ENCODE measurements around the gene SCAF11.

SCAF11 gene

GRCh38 chr12:45974171-45974719 lies 16.1 kb downstream of the SCAF11 start:
- no peak overlapping the region for H3K4me3 ChIP-seq (ENCODE audit: low read length)
- peaks cover 26% of the 10 kb centered on the region for H3K36me3 ChIP-seq (ENCODE audit: insufficient read depth, low read length)
- no peaks in the 10 kb centered on the region for H3K27me3 ChIP-seq (ENCODE audit: insufficient read depth, low read length)
- H3K4me1 ChIP-seq (ENCODE audit: insufficient read depth, low read length): no peaks in the 10 kb centered on the region
- no peak overlapping the region for H2AFZ ChIP-seq (ENCODE audit: low read depth, low read length)
- peaks cover 4% of the 10 kb centered on the region for H3K9me3 ChIP-seq (ENCODE audit: low read length)

GRCh38 chr12:45973526-45973925 lies 16.8 kb downstream of the SCAF11 start:
- no peak overlapping the region for H3K4me3 ChIP-seq (ENCODE audit: low read length)
- no peaks in the 10 kb centered on the region for H3K27me3 ChIP-seq (ENCODE audit: insufficient read depth, low read length)
- H3K36me3 ChIP-seq (ENCODE audit: insufficient read depth, low read length): peaks cover 26% of the 10 kb centered on the region
- H3K9me3 ChIP-seq (ENCODE audit: low read length): peaks cover 4% of the 10 kb centered on the region
- no peaks in the 10 kb centered on the region for H3K4me1 ChIP-seq (ENCODE audit: insufficient read depth, low read length)
- H2AFZ ChIP-seq (ENCODE audit: low read depth, low read length): no peak overlapping the region

GRCh38 chr12:45970391-45970790 lies 20.0 kb downstream of the SCAF11 start:
- no peaks in the 10 kb centered on the region for H3K4me1 ChIP-seq (ENCODE audit: insufficient read depth, low read length)
- no peak overlapping the region for H2AFZ ChIP-seq (ENCODE audit: low read depth, low read length)
- peaks cover 2% of the 10 kb centered on the region for H3K9me3 ChIP-seq (ENCODE audit: low read length)
- H3K4me3 ChIP-seq (ENCODE audit: low read length): no peak overlapping the region
- H3K27me3 ChIP-seq (ENCODE audit: insufficient read depth, low read length): no peaks in the 10 kb centered on the region
- H3K36me3 ChIP-seq (ENCODE audit: insufficient read depth, low read length): peaks cover 23% of the 10 kb centered on the region

GRCh38 chr12:45969084-45969483 lies 21.3 kb downstream of the SCAF11 start:
- H3K36me3 ChIP-seq (ENCODE audit: insufficient read depth, low read length): peaks cover 15% of the 10 kb centered on the region
- H3K27me3 ChIP-seq (ENCODE audit: insufficient read depth, low read length): no peaks in the 10 kb centered on the region
- H3K4me1 ChIP-seq (ENCODE audit: insufficient read depth, low read length): no peaks in the 10 kb centered on the region
- H3K4me3 ChIP-seq (ENCODE audit: low read length): no peak overlapping the region
- no peaks in the 10 kb centered on the region for H3K9me3 ChIP-seq (ENCODE audit: low read length)
- H2AFZ ChIP-seq (ENCODE audit: low read depth, low read length): no peak overlapping the region

GRCh38 chr12:45966486-45966885 lies 23.9 kb downstream of the SCAF11 start:
- Histone ChIP-seq H3K36me3 (ENCODE audit: insufficient read depth, low read length) (peaks cover 26% of the 10 kb centered on the region), H3K27me3 (ENCODE audit: insufficient read depth, low read length) (no peaks in the 10 kb centered on the region), H2AFZ (ENCODE audit: low read depth, low read length) (no peak overlapping the region), H3K4me1 (ENCODE audit: insufficient read depth, low read length) (no peaks in the 10 kb centered on the region), H3K4me3 (ENCODE audit: low read length) (no peak overlapping the region), H3K9me3 (ENCODE audit: low read length) (peaks cover 4% of the 10 kb centered on the region)

GRCh38 chr12:45962553-45963325 lies 27.6 kb downstream of the SCAF11 start:
- Histone ChIP-seq H3K36me3 (ENCODE audit: insufficient read depth, low read length) (peaks cover 41% of the 10 kb centered on the region), H3K9me3 (ENCODE audit: low read length) (peaks cover 4% of the 10 kb centered on the region), H3K4me1 (ENCODE audit: insufficient read depth, low read length) (no peaks in the 10 kb centered on the region), H3K27me3 (ENCODE audit: insufficient read depth, low read length) (no peaks in the 10 kb centered on the region), H2AFZ (ENCODE audit: low read depth, low read length) (no peak overlapping the region), H3K4me3 (ENCODE audit: low read length) (no peak overlapping the region)

GRCh38 chr12:45959728-45960127 lies 30.6 kb downstream of the SCAF11 start:
- Histone ChIP-seq H3K27me3 (ENCODE audit: insufficient read depth, low read length) (no peaks in the 10 kb centered on the region), H2AFZ (ENCODE audit: low read depth, low read length) (no peak overlapping the region), H3K4me3 (ENCODE audit: low read length) (no peak overlapping the region), H3K36me3 (ENCODE audit: insufficient read depth, low read length) (peaks cover 45% of the 10 kb centered on the region), H3K4me1 (ENCODE audit: insufficient read depth, low read length) (no peaks in the 10 kb centered on the region), H3K9me3 (ENCODE audit: low read length) (peaks cover 4% of the 10 kb centered on the region)

- H3K36me3 ChIP-seq (ENCODE audit: insufficient read depth, low read length): peaks cover 45% of the 10 kb centered on the region
- H2AFZ ChIP-seq (ENCODE audit: low read depth, low read length): no peak overlapping the region
- H3K27me3 ChIP-seq (ENCODE audit: insufficient read depth, low read length): no peaks in the 10 kb centered on the region
- no peak overlapping the region for H3K4me3 ChIP-seq (ENCODE audit: low read length)
- no peaks in the 10 kb centered on the region for H3K4me1 ChIP-seq (ENCODE audit: insufficient read depth, low read length)
- peaks cover 4% of the 10 kb centered on the region for H3K9me3 ChIP-seq (ENCODE audit: low read length)
Observed at GRCh38 chr12:45959025-45959424, 31.3 kb downstream of the SCAF11 start.

- Histone ChIP-seq H3K4me3 (ENCODE audit: low read length) (no peak overlapping the region), H3K27me3 (ENCODE audit: insufficient read depth, low read length) (no peaks in the 10 kb centered on the region), H3K36me3 (ENCODE audit: insufficient read depth, low read length) (peaks cover 43% of the 10 kb centered on the region), H2AFZ (ENCODE audit: low read depth, low read length) (no peak overlapping the region), H3K9me3 (ENCODE audit: low read length) (no peaks in the 10 kb centered on the region), H3K4me1 (ENCODE audit: insufficient read depth, low read length) (no peaks in the 10 kb centered on the region)
Observed at GRCh38 chr12:45948546-45948945, 41.8 kb downstream of the SCAF11 start.

- Histone ChIP-seq H2AFZ (ENCODE audit: low read depth, low read length) (no peak overlapping the region), H3K4me1 (ENCODE audit: insufficient read depth, low read length) (no peaks in the 10 kb centered on the region), H3K4me3 (ENCODE audit: low read length) (no peak overlapping the region), H3K27me3 (ENCODE audit: insufficient read depth, low read length) (no peaks in the 10 kb centered on the region), H3K36me3 (ENCODE audit: insufficient read depth, low read length) (peaks cover 53% of the 10 kb centered on the region), H3K9me3 (ENCODE audit: low read length) (no peaks in the 10 kb centered on the region)
Observed at GRCh38 chr12:45946435-45946834, 43.9 kb downstream of the SCAF11 start.

GRCh38 chr12:45944771-45945170 lies 45.6 kb downstream of the SCAF11 start:
- Histone ChIP-seq H3K4me1 (ENCODE audit: insufficient read depth, low read length) (no peaks in the 10 kb centered on the region), H3K36me3 (ENCODE audit: insufficient read depth, low read length) (peaks cover 55% of the 10 kb centered on the region), H2AFZ (ENCODE audit: low read depth, low read length) (no peak overlapping the region), H3K9me3 (ENCODE audit: low read length) (no peaks in the 10 kb centered on the region), H3K27me3 (ENCODE audit: insufficient read depth, low read length) (no peaks in the 10 kb centered on the region), H3K4me3 (ENCODE audit: low read length) (no peak overlapping the region)

- Histone ChIP-seq H3K27me3 (ENCODE audit: insufficient read depth, low read length) (no peaks in the 10 kb centered on the region), H3K4me1 (ENCODE audit: insufficient read depth, low read length) (no peaks in the 10 kb centered on the region), H3K36me3 (ENCODE audit: insufficient read depth, low read length) (peaks cover 31% of the 10 kb centered on the region), H2AFZ (ENCODE audit: low read depth, low read length) (no peak overlapping the region), H3K4me3 (ENCODE audit: low read length) (no peak overlapping the region), H3K9me3 (ENCODE audit: low read length) (no peaks in the 10 kb centered on the region)
Observed at GRCh38 chr12:45939759-45940158, 50.6 kb downstream of the SCAF11 start.

- Histone ChIP-seq H3K36me3 (ENCODE audit: insufficient read depth, low read length) (peaks cover 26% of the 10 kb centered on the region), H2AFZ (ENCODE audit: low read depth, low read length) (no peak overlapping the region), H3K4me3 (ENCODE audit: low read length) (no peak overlapping the region), H3K27me3 (ENCODE audit: insufficient read depth, low read length) (no peaks in the 10 kb centered on the region), H3K4me1 (ENCODE audit: insufficient read depth, low read length) (no peaks in the 10 kb centered on the region), H3K9me3 (ENCODE audit: low read length) (no peaks in the 10 kb centered on the region)
Observed at GRCh38 chr12:45938566-45938965, 51.8 kb downstream of the SCAF11 start.

- Histone ChIP-seq H3K9me3 (ENCODE audit: low read length) (no peaks in the 10 kb centered on the region), H3K27me3 (ENCODE audit: insufficient read depth, low read length) (no peaks in the 10 kb centered on the region), H2AFZ (ENCODE audit: low read depth, low read length) (no peak overlapping the region), H3K36me3 (ENCODE audit: insufficient read depth, low read length) (peaks cover 39% of the 10 kb centered on the region), H3K4me1 (ENCODE audit: insufficient read depth, low read length) (no peaks in the 10 kb centered on the region), H3K4me3 (ENCODE audit: low read length) (no peak overlapping the region)
Observed at GRCh38 chr12:45934956-45935355, 55.4 kb downstream of the SCAF11 start.
